Astrocyte (in vitro differentiated cells and primary cell): Measurements from ENCODE around the gene TRIP4.

Experiments used
- CTCF ChIP-seq: IDR thresholded peaks from 2 replicates; pipeline ENCODE4 v1.5.1; 2011; ENCODE audit warnings: low read depth, mild to moderate bottlenecking, inconsistent platforms, low read length, moderate library complexity; ENCODE audit not compliant: insufficient read depth
- EZH2 ChIP-seq: IDR thresholded peaks from 2 replicates; pipeline ENCODE4 v1.6.1; 2012; ENCODE audit warnings: mild to moderate bottlenecking, low read length, inconsistent platforms; ENCODE audit not compliant: insufficient read depth

DNA sequence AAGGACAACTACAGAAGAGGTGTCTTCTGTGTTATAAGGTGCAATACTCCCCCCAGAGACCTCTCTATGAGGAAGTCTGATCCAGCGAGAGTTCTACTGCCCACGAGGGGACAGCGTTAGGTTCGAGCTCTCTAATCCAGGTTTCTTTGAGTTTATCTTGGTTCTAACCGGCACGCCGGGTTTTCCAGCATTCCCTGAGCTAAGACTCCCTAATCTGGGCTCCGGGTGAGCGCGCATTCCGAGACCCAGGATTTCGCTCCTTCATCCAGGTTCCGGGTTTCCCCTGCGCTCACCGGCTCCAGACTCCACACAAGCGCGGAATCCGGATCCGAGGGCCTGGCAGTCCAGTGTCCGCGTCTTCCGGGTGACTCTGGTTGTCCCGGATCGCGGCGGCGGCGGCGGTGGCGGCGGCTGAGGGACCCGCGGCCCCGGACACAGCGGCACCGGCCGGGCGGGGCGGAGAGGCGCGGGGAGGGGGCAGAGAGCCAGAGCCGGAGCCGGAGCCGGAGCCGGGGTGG lies 72.6 kb downstream of the TRIP4 start, which contains the start of gene ZNF609:
- TF ChIP-seq CTCF (no peak), EZH2 (no peak)
